Measurements from ENCODE around the gene MMP19.
A peak's percentile ranks its signal among the peaks of the same experiment; 100 is the strongest.

Gene MMP19

DNA sequence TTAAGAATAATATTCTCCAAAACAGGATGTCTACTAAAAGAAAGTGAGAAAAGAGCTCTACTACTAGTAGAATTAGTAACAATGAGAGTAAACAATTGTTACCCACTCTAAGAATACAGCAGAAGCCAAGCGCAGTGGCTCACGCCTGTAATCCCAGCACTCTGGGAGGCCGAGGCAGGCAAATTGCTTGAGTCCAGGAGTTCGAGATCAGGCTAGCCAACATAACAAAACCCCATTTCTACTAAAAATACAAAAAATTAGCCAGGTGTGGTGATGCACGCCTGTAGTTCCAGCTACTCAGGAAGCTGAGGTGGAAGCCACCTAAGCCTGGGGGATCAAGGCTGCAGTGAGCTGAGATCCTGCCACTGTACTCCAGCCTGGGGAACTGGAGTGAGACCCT is 18.0 kb downstream of the MMP19 start:
- Histone ChIP-seq H3K4me3 (peak overlapping the region; percentile 1; the same call in 1 of the 2 replicates), H3K9ac (ENCODE audit: insufficient read length) (peak overlapping the region; percentile 53)

DNA sequence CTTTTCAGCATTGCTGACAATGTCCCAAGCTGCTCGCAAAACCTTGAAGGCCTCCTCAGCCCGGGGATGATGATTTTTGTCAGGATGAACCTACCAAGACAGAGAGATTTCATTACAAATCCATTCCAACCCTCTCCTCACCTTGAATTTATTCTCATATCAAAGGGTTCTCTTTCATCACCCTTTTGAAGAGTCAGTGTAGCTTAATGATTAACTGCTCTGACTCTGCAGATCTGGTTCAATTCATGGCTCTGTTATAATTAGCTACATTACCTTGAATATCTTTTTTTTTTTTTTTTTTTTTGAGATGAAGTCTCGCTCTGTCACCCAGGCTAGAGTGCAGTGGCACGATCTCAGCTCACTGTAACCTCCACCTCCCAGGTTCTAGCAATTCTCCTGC is 19.3 kb downstream of the MMP19 start:
- no peak overlapping the region for H3K27ac ChIP-seq

More for the DNA sequence above, 18.0 kb downstream of the MMP19 start:
- Histone ChIP-seq H3K36me3 (ENCODE audit: insufficient read depth, low read length) (peaks cover 49% of the 10 kb centered on the region), H3K9me3 (ENCODE audit: low read depth, low read length) (no peaks in the 10 kb centered on the region), H3K27ac (peak overlapping the region; percentile 46; the same call in 1 of the 2 replicates)
- no peak for DNase-seq (ENCODE audit: low read depth, low spot score)
- TF ChIP-seq FOXP2 (optimal IDR thresholded peaks at IDR 0.05; ENCODE audit: control extremely low read depth, extremely low read length, insufficient read depth), result no peak
- TF ChIP-seq POLR2AphosphoS5 (IDR thresholded peaks at IDR 0.05; ENCODE audit: borderline replicate concordance, low read depth, low read length), result no peak
- TF ChIP-seq EZH2 (IDR thresholded peaks at IDR 0.05), result no peak

GRCh38 chr12:55822228-55822627 is 20.5 kb downstream of the MMP19 start:
- no peak overlapping the region for H3K27ac ChIP-seq
- no peaks in the 10 kb centered on the region for H3K9me3 ChIP-seq (ENCODE audit: low read depth, low read length)
- no peak for DNase-seq (ENCODE audit: low read depth, low spot score)
- peaks cover 50% of the 10 kb centered on the region for H3K36me3 ChIP-seq (ENCODE audit: insufficient read depth, low read length)
- H3K9ac ChIP-seq (ENCODE audit: insufficient read length), result no peak overlapping the region
- no peak overlapping the region for H3K4me3 ChIP-seq
- TF ChIP-seq EZH2 (IDR thresholded peaks at IDR 0.05) (no peak), POLR2AphosphoS5 (IDR thresholded peaks at IDR 0.05; ENCODE audit: borderline replicate concordance, low read depth, low read length) (no peak; the same call in 1 of the 2 replicates)

More for the DNA sequence above, 19.3 kb downstream of the MMP19 start:
- Histone ChIP-seq H3K9ac (ENCODE audit: insufficient read length) (no peak overlapping the region), H3K4me3 (no peak overlapping the region), H3K36me3 (ENCODE audit: insufficient read depth, low read length) (peaks cover 59% of the 10 kb centered on the region), H3K9me3 (ENCODE audit: low read depth, low read length) (no peaks in the 10 kb centered on the region)
- TF ChIP-seq EZH2 (IDR thresholded peaks at IDR 0.05) (no peak), POLR2AphosphoS5 (IDR thresholded peaks at IDR 0.05; ENCODE audit: borderline replicate concordance, low read depth, low read length) (no peak), FOXP2 (optimal IDR thresholded peaks at IDR 0.05; ENCODE audit: control extremely low read depth, extremely low read length, insufficient read depth) (no peak)
- DNase-seq (ENCODE audit: low read depth, low spot score), result no peak

DNA sequence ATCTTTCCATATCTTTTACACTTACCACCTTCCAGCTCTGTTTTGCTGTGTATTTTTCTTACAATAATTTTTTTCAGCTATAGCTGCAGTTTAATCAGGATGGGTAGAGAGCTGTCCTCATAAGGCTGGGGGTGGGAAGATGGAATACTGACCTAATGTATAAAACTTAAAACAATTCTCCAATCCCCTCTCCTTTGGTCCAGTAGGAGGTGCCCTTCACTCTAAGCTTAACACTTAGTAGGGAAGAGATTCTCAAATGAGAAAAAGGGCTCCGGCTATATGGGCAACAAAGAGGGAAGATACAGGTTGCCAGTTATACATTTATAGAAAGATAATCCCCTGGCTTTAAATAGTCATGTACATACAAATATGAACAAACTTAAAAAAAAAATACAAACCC is 22.1 kb downstream of the MMP19 start:
- H3K27ac ChIP-seq, result 0 out of 2 replicates have a peak overlapping the region, but pooled peaks have one; percentile 16
- no peaks in the 10 kb centered on the region for H3K9me3 ChIP-seq (ENCODE audit: low read depth, low read length)
- no peak overlapping the region for H3K4me3 ChIP-seq
- TF ChIP-seq EZH2 (IDR thresholded peaks at IDR 0.05), result no peak
- TF ChIP-seq POLR2AphosphoS5 (IDR thresholded peaks at IDR 0.05; ENCODE audit: borderline replicate concordance, low read depth, low read length), result no peak
- no peak for TF ChIP-seq FOXP2 (optimal IDR thresholded peaks at IDR 0.05; ENCODE audit: control extremely low read depth, extremely low read length, insufficient read depth)
- no peak for DNase-seq (ENCODE audit: low read depth, low spot score)
- H3K36me3 ChIP-seq (ENCODE audit: insufficient read depth, low read length), result peaks cover 50% of the 10 kb centered on the region
- H3K9ac ChIP-seq (ENCODE audit: insufficient read length), result no peak overlapping the region

GRCh38 chr12:55818886-55819285 is 23.9 kb downstream of the MMP19 start:
- no peak overlapping the region for H3K27ac ChIP-seq
- peak overlapping the region; percentile 82 for H3K9ac ChIP-seq (ENCODE audit: insufficient read length)
- peak overlapping the region; percentile 99 for H3K4me3 ChIP-seq
- H3K9me3 ChIP-seq (ENCODE audit: low read depth, low read length), result no peaks in the 10 kb centered on the region
- H3K36me3 ChIP-seq (ENCODE audit: insufficient read depth, low read length), result peaks cover 68% of the 10 kb centered on the region
- TF ChIP-seq POLR2AphosphoS5 (IDR thresholded peaks at IDR 0.05; ENCODE audit: borderline replicate concordance, low read depth, low read length) (no peak), EZH2 (IDR thresholded peaks at IDR 0.05) (no peak), FOXP2 (optimal IDR thresholded peaks at IDR 0.05; ENCODE audit: control extremely low read depth, extremely low read length, insufficient read depth) (no peak)
- no peak for DNase-seq (ENCODE audit: low read depth, low spot score)

- H3K9me3 ChIP-seq (ENCODE audit: low read depth, low read length), result no peaks in the 10 kb centered on the region
- TF ChIP-seq FOXP2 (optimal IDR thresholded peaks at IDR 0.05; ENCODE audit: control extremely low read depth, extremely low read length, insufficient read depth) (no peak), POLR2AphosphoS5 (IDR thresholded peaks at IDR 0.05; ENCODE audit: borderline replicate concordance, low read depth, low read length) (no peak), EZH2 (IDR thresholded peaks at IDR 0.05) (no peak)
- no peak for DNase-seq (ENCODE audit: low read depth, low spot score)
- peak overlapping the region; percentile 99 for H3K4me3 ChIP-seq
- H3K36me3 ChIP-seq (ENCODE audit: insufficient read depth, low read length), result peaks cover 70% of the 10 kb centered on the region
- H3K9ac ChIP-seq (ENCODE audit: insufficient read length), result peak overlapping the region; percentile 82
- no peak overlapping the region for H3K27ac ChIP-seq
Observed at GRCh38 chr12:55818140-55818728, 24.5 kb downstream of the MMP19 start.

GRCh38 chr12:55817345-55818139 is 25.2 kb downstream of the MMP19 start, which contains the start of the genes ORMDL2 and SARNP:
TSS of gene ORMDL2 (plus strand) at chr12:55818041. CDS start at chr12:55819000, 959 bp downstream.
TSS of gene SARNP (minus strand) at chr12:55817724. CDS start at chr12:55817701, 23 bp downstream.
- DNase-seq (ENCODE audit: low read depth, low spot score), result peak; percentile 99
- Histone ChIP-seq H3K9ac (ENCODE audit: insufficient read length) (peak within 1 kb of the TSS; percentile 98), H3K36me3 (ENCODE audit: insufficient read depth, low read length) (peaks cover 63% of the 10 kb centered on the region), H3K9me3 (ENCODE audit: low read depth, low read length) (no peaks in the 10 kb centered on the region), H3K27ac (peak within 1 kb of the TSS; percentile 90), H3K4me3 (peak within 1 kb of the TSS; percentile 99)
- TF ChIP-seq EZH2 (IDR thresholded peaks at IDR 0.05), result no peak
- peak; percentile 87 for TF ChIP-seq POLR2AphosphoS5 (IDR thresholded peaks at IDR 0.05; ENCODE audit: borderline replicate concordance, low read depth, low read length)

DNA sequence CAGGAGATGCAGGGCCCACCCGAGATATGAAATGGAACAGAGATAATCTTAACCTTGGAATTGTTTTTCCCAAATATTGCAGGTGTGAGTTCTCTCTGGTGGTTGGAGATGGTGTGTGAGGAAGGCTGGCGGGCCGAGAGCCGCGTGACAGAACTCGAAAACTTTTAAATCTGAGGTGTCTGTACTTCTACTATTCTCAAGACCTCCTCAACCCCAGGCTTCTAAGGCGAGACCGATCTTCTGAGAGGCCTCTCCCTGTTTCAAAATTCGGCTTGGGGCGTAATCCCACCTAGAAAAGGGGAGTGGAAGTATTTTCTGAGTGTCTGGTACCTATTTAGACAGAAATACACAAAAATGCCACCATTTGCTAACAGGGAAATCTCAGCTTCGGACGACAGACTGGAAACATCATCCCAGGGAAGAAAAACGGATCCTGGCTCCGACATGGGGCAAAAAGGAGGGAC is 25.8 kb downstream of the MMP19 start:
- no peaks in the 10 kb centered on the region for H3K9me3 ChIP-seq (ENCODE audit: low read depth, low read length)
- H3K4me3 ChIP-seq, result peak overlapping the region; percentile 99
- peak overlapping the region; percentile 98 for H3K9ac ChIP-seq (ENCODE audit: insufficient read length)
- peaks cover 63% of the 10 kb centered on the region for H3K36me3 ChIP-seq (ENCODE audit: insufficient read depth, low read length)
- peak overlapping the region; percentile 90 for H3K27ac ChIP-seq
- no peak for TF ChIP-seq POLR2AphosphoS5 (IDR thresholded peaks at IDR 0.05; ENCODE audit: borderline replicate concordance, low read depth, low read length)
- no peak for TF ChIP-seq FOXP2 (optimal IDR thresholded peaks at IDR 0.05; ENCODE audit: control extremely low read depth, extremely low read length, insufficient read depth)
- TF ChIP-seq EZH2 (IDR thresholded peaks at IDR 0.05), result no peak
- no peak for DNase-seq (ENCODE audit: low read depth, low spot score)
